Motor neuron (in vitro differentiated cells): Measurements from ENCODE around the gene AHSA1. TPM values are rescaled to one million over a fixed set of nuclear protein-coding genes. Genes with fewer than 3 reads are reported as not detected.

Experiments
- ATAC-seq, 8 experiments: fragments of 200-7000 bp; cut with Tn5 transposase; replicated peaks in 6 of 8; 2 replicates each; pipeline ENCODE4 v1.8.0; 2021; ENCODE audit warnings: mild to moderate bottlenecking in 8 of 8, moderate library complexity in 8 of 8
- H3K27ac ChIP-seq, 2 donors: fragments of 250-450 bp; sonication (Bioruptor Pico); 2 replicates each; pipeline ENCODE4 v1.9.0; 2021; ENCODE audit warnings: antibody characterized with exemption in 2 of 2, mild to moderate bottlenecking in 2 of 2, moderate library complexity in 1 of 2
- H3K4me1 ChIP-seq, 2 donors: fragments of 250-450 bp; sonication (Bioruptor Pico); replicated peaks in 1 of 2; 2 replicates each; pipeline ENCODE4 v1.6.1; 2021; ENCODE audit warnings: antibody characterized with exemption in 2 of 2, mild to moderate bottlenecking in 2 of 2, moderate library complexity in 1 of 2
- H3K4me3 ChIP-seq, 5 donors: fragments of 250-450 bp; sonication (Bioruptor Pico); 2 replicates each; pipeline ENCODE4 v1.9.0; 2021; ENCODE audit warnings: antibody characterized with exemption in 5 of 5, mild to moderate bottlenecking in 5 of 5, moderate library complexity in 4 of 5
- WGBS, 10 experiments: fragments of 450-650 bp; shearing (Covaris generic); methylation state at CpG; one replicate each; pipeline ENCODE4 v1.0.0; 2022; 5-methylcytosine and 5-hydroxymethylcytosine counted together
- in situ Hi-C, 9 experiments: fragments of 400-800 bp; cut with MboI; loops; one replicate each; pipeline ENCODE4 v1.15.0; 2021; ENCODE audit warnings: low sequenced_read_pairs in 9 of 9, low pct_unique_long_range_greater_than_20kb in 2 of 9; ENCODE audit not compliant: unreplicated experiment in 9 of 9
- total RNA-seq, 8 experiments: library from RNA; unstranded; fragments of 300-600 nt; gene quantifications; 2 replicates each; pipeline versions ENCODE4 v1.2.3 to v1.2.4, GENCODE V29; 2022

Gene AHSA1
- total RNA-seq, 8 experiments from 2014 or later, result 76.3 to 203 (median 126) TPM

DNA sequence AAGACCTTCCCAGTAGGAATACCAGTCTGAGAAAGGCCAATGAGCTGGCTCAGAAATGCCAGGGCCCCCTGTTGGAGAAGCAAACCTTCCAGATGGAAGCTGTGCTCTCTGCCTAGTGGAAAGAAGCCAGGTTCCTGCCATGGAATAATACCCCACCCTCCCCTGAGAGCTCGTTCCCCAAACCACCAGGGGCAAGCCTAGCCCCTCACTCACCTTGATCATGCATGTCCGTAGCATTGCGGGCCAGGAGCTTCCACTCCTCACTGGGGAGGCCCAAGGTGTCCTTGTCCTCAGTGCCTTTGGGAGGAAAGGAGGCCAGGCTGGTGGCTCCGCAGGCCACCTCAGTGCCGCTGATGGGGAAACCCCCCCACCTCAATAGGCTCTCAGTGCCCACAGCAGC lies 20.1 kb downstream of the AHSA1 start:
- in situ Hi-C loops, result no loop called here
- no peak overlapping the region for H3K4me3 ChIP-seq
- H3K27ac ChIP-seq, result no peak overlapping the region
- peak in 1 of 8 experiments; percentile 50 for ATAC-seq
- no peaks in the 10 kb centered on the region for H3K4me1 ChIP-seq
- 80 to 100% methylated on average over 1 of the region's 5 CpGs; no CpG with 5 or more reads in 8 of the 10 experiments for WGBS, 10 experiments

DNA sequence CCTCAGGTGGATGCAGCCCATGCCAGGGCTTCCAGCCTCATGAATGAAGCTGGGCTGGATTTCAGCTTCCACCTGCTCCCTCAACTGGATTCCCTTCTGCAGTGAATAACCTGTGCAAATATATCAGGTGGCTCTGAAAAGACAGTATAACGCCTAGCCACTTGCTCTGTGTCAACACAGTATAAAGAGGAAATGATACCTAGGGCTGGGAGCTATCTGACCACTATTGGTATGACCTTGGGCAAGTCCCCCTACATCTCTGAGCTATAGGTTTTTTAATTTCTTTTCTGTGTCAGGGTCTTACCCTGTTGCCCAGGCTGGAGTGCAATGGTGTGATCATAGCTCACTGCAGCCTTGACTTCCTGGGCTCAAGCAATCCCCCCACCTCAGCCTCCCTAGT lies 20.9 kb downstream of the AHSA1 start:
- in situ Hi-C loops, result no loop called here
- H3K27ac ChIP-seq, result no peak overlapping the region
- no peak for ATAC-seq
- no peak overlapping the region for H3K4me3 ChIP-seq
- 63 to 80% methylated on average over 1 of the region's 1 CpG; no CpG with 5 or more reads in 8 of the 10 experiments for WGBS, 10 experiments
- no peaks in the 10 kb centered on the region for H3K4me1 ChIP-seq

DNA sequence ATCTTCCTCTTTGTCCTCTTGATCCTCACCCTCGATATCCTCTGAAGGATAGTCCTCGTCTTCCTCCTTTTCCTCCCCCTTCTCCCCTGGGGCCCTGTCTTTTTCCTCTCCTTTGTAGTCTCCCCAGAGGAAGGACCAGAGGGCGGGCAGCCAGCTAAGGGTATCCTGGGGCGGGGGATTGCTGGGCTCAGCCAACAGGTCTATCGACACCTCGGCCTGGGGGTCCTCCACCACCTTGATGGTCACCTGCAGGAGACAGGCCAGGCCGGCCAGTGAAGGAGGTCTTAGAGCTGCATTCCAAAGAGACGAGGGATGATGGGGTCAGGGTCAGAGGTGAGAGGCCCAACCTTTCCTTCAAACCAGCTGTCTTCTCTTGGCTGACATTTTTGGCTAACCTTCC lies 24.5 kb downstream of the AHSA1 start:
- Histone ChIP-seq H3K4me1 (no peaks in the 10 kb centered on the region), H3K4me3 (no peak overlapping the region), H3K27ac (no peak overlapping the region)
- in situ Hi-C loops, result no loop called here
- 30 to 100% (median 75%) methylated on average over 1 to 2 of the region's 8 CpGs; no CpG with 5 or more reads in 4 of the 10 experiments for WGBS, 10 experiments
- ATAC-seq, result no peak

DNA sequence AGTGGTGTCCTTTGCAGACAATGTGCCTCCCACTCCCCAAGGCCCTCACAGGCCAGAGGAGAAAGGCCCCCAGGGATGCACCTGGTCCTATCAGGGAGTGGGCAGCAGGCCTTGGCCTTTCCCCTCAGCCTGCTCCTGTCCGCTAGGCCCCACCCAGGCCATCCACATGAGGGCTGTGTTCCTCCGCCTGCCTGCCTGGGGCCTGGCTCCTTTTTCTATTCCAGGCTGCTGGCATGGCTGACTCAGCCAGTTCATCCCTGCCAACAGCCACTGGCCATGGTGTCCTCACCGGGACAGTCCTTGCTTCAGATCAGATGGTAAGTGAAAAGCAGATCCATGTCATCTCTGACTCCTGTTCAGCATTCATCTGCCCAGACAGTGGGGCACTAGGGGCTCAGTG lies 27.4 kb downstream of the AHSA1 start:
- Histone ChIP-seq H3K4me3 (no peak overlapping the region), H3K4me1 (no peaks in the 10 kb centered on the region), H3K27ac (no peak overlapping the region)
- ATAC-seq, result peak in 3 of 8 experiments; percentile 46 to 69 (median 61)
- 80 to 100% (median 83%) methylated on average over 1 to 2 of the region's 3 CpGs; no CpG with 5 or more reads in 7 of the 10 experiments for WGBS, 10 experiments
- in situ Hi-C loops, result no loop called here

DNA sequence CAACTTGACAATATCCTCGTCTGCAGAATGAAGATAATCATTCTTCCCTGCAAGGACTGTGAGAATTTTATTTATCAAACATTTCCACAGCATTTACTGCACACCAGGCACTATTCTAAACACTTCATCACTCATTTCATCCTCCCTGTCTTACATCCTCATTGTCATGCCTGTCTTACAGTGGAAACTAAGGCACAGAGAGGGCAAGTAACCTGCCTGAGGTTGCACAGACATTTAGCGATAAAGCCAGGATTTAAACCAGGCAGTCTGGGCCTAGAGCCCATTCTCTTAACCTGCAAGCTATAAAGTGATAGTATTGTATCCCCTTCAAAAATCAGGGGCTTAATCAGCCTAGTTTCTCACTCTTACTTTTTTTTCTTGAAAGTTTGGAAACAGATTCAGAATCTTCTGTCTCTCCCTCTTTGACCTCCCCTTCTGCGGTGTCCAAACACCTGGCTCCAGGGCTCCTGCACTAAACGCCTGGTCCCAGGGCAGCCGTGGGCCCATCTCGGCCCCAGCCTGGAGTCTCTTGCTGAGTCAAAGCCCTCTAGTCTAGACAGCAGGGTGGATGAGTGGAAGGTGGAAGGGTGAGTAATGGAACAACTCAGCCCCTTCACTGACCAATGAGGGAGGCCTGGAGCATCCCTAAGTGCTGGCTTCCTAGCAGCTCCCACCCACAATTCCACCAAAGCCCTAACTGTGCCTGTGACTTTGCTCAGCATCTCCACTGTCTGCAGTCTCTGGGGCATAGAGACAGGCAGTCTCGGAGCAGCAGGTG lies 28.2 kb downstream of the AHSA1 start:
- ATAC-seq, result peak in 4 of 8 experiments; percentile 70 to 91 (median 86)
- in situ Hi-C loops, result no loop called here
- Histone ChIP-seq H3K4me3 (no peak overlapping the region), H3K27ac (no peak overlapping the region), H3K4me1 (no peaks in the 10 kb centered on the region)
- WGBS, 10 experiments, result 64 to 100% (median 90%) methylated on average over 2 to 4 of the region's 7 CpGs; no CpG with 5 or more reads in 5 of the 10 experiments

DNA sequence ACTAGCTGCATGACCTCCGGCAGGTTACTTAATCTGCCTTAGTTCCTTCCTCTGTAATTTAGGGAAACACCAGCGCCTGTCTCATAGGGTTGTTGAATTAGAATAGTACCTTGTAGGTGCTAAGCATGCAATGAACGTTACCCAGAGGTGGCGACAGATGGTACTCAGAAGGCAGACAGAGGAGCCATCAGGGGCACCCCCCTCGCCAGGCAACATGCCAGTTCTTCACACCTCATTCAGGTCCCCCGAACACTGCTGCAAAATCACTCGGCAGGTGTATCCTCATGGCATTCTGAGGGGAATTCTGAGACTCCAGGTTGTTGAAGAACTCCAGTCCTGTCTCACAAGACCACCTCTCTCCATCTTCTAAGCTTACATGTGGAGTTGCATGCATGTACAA lies 30.7 kb downstream of the AHSA1 start:
- Histone ChIP-seq H3K4me1 (no peaks in the 10 kb centered on the region), H3K27ac (no peak overlapping the region), H3K4me3 (no peak overlapping the region)
- ATAC-seq, result no peak
- in situ Hi-C loops, result no loop called here
- 60 to 100% (median 76%) methylated on average over 1 to 6 of the region's 7 CpGs; no CpG with 5 or more reads in 2 of the 10 experiments for WGBS, 10 experiments

DNA sequence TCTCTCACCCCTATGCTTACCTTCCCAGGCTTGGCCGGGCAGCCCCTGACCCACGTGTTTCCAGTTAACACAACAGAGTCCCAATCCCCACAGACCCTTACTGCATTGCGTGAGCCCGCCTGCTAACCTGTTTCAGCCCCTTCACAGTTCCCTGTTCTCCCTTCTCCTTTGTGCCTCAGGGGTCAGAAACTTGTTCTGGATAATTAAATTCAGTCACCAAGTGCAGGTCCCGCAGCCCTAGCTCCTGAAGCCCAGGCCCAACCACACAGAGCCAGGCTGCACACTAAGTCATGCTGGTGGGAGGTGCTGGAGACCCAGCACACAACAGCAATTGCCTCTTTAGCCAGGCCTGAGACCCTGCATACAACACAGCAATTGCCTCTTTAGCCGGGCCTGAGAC lies 31.1 kb downstream of the AHSA1 start:
- Histone ChIP-seq H3K4me1 (no peaks in the 10 kb centered on the region), H3K27ac (no peak overlapping the region), H3K4me3 (no peak overlapping the region)
- 32 to 100% (median 83%) methylated on average over 1 to 3 of the region's 6 CpGs; no CpG with 5 or more reads in 7 of the 10 experiments for WGBS, 10 experiments
- no peak for ATAC-seq
- in situ Hi-C loops, result no loop called here

DNA sequence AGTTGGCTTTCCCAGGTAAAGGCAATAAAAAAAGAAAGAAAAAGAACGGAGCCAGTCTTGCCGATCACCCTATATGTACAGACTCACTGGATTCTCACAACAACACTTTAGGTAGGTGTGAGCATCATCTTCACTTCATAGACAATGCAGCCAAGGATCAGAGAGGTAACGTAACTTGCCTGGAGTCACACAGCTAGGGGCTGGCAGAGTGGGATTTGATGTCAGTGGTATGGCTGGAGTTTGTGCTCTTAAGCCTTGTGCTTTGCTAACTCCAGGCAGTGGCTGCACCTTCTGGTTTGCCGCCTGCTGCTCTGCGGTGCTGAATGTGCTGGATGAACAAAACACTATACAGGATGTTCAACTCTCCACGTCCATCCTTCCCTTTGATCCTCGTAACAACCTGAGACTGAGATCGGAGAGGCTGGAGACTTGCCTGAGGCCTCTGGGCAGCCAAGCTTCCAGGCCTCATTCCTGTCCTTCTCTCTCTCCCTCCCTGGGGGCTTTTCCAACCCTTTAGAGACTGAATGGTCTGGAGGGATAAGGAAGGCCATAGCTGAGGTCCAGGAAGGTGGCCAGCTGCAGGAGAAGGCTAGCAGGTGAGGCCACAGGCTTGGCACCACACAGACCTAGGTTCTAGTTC lies 32.6 kb downstream of the AHSA1 start:
- WGBS, 10 experiments, result 73 to 100% (median 80%) methylated on average over 1 to 6 of the region's 8 CpGs; no CpG with 5 or more reads in 2 of the 10 experiments
- Histone ChIP-seq H3K4me3 (no peak overlapping the region), H3K27ac (no peak overlapping the region), H3K4me1 (no peaks in the 10 kb centered on the region)
- no peak for ATAC-seq
- in situ Hi-C loops, result no loop called here

DNA sequence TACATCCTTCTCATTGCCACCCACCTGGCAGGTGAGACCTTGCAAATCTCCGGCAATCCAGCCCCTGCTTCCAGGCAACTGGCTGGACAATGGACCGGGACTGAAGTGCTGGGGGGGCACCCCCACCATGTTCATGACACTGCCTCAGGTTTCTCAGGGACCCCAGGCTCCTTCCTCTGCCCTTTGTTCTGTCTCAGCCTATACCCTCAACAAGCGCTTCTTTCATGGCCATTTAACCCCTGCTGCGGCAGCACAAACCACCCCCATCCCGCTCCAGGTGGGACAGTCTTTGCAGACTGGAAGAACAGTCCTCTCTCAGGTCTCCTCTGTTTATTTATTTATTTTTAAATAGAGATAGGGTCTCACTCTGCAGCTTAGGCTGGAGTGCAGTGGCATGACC lies 33.2 kb downstream of the AHSA1 start:
- Histone ChIP-seq H3K27ac (no peak overlapping the region), H3K4me3 (no peak overlapping the region), H3K4me1 (no peaks in the 10 kb centered on the region)
- 50 to 100% (median 83%) methylated on average over 1 to 5 of the region's 5 CpGs; no CpG with 5 or more reads in 3 of the 10 experiments for WGBS, 10 experiments
- ATAC-seq, result no peak
- in situ Hi-C loops, result no loop called here

DNA sequence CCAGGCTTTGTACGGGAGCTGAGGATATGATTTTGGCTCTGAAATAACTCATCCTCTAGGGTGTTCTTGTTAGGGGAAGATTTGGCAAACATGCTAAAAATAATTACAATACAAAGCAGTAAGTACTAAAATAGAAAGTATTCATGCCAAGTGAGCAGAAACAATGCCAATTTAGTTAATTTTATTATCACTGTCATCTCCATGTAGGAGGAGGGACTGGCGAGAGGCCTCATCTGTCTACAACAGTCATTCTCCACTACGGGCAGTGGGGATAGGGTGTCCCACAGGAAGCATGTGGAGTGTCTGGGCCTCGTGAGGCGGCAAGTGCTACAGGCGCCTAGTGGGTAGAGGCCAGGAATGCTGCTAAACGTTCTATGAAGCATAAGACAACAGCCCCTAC lies 37.4 kb downstream of the AHSA1 start:
- no peak overlapping the region for H3K4me3 ChIP-seq
- in situ Hi-C loops, result no loop called here
- 40 to 100% (median 91%) methylated on average over 1 to 7 of the region's 7 CpGs; no CpG with 5 or more reads in 4 of the 10 experiments for WGBS, 10 experiments
- H3K4me1 ChIP-seq, result no peaks in the 10 kb centered on the region
- no peak overlapping the region for H3K27ac ChIP-seq
- ATAC-seq, result no peak

DNA sequence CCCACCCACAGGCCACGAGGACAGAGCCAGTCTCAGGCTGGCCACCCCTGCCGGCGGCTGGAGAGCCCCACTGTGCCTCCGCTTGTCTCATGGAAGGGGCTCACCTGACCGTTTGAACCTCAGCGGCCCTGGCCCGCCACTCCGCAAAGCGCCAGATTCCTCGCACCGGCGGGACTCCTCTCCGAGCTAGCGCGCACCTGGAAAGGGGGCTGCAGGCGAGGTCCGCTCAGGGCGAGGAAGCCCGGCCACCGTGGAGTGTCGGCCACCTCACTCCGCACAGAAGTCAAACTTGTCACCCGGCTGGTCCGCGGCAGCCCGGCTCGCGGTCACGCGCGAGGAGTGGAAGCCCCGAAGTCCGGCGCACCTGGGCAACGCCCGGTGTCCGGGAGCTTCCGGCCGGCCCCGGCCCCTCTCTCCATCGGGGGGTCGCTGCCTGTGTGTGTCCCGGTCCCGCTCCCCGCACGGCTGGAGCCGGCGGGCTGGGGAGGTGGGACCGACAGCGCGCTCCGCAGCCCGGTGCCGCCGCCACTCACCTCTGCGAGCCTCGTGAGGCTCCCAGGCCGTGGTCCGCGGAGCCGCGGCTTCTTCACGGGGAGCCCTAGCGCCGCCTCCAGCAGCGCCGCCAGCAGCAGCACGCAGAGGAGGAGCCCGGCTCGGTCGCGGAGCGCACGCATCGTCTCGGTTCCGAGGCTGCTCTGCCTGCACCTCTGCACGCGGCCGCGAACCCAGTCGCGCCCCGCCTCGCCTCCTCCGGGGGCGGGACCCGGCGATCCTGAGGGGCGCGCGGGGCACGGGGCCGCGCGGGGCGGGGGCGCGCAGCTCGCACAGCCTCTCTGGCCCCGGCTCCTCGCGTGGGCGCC lies 40.5 kb downstream of the AHSA1 start, which contains the start of gene ISM2:
ISM2 (minus strand) TSS at position 697 of the 860 bp plus-strand sequence; CDS start at position 674, 23 bp downstream.
- H3K27ac ChIP-seq, result no peak within 1 kb of the TSS
- in situ Hi-C loops, result no loop called here

DNA sequence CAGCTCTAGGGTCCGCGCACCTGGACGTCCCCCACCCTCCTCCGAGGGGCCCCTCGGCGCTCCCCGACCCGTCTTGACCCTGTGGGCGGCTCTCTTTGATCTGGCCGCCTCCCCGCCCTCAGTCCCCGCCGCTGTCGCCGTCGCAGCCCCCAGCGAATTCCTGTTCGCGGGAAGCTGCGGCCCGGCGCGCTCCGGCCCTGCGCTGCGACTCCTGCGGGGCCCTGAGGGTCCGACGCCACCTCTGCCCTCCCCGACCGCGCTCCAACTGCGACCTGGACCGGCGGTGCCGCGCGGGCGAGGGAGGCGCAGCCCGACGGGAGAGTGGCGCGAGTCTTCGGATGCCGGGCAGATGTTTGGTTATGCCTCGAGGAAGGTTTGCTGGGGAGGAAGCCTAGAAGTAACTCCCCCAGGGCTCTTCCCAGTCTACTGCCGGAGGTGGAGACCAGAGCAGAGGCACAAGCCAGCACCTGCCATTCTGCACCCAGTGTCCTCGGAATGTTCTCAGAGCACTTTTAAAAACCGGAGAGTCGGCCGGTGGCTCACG lies 41.2 kb downstream of the AHSA1 start:
- Histone ChIP-seq H3K4me3 (peak overlapping the region; percentile 37 to 61 (median 49)), H3K27ac (no peak overlapping the region), H3K4me1 (no peaks in the 10 kb centered on the region)
- peak in 4 of 8 experiments; percentile 14 to 50 (median 28) for ATAC-seq
- in situ Hi-C loops, result no loop called here
- 0 to 5% (median 0%) methylated on average over 1 to 12 of the region's 53 CpGs; no CpG with 5 or more reads in 7 of the 10 experiments for WGBS, 10 experiments

More for the DNA sequence above, 40.5 kb downstream of the AHSA1 start, which contains the start of gene ISM2:
- Histone ChIP-seq H3K4me3 (peak within 1 kb of the TSS; percentile 37 to 61 (median 49)), H3K4me1 (no peaks in the 10 kb centered on the region)
- ATAC-seq, result peak; percentile 89 to 94 (median 93)
- WGBS, 10 experiments, result 0 to 30% (median 0%) methylated on average over 1 to 6 of the region's 104 CpGs; no CpG with 5 or more reads in 5 of the 10 experiments
